ENCODE measurements around the gene SYNGR2. TPM values are rescaled to one million over a fixed set of nuclear protein-coding genes. Genes with fewer than 3 reads are reported as not detected.

SYNGR2 gene
- polyA plus RNA-seq, 1 donor (not counting 4 experiments of a cell fraction or from before 2014, with no cell fraction given): 103 TPM

- Histone ChIP-seq H3K27ac (ENCODE audit: control insufficient read depth, insufficient read depth, low read length) (no peak overlapping the region), H3K9me1 (ENCODE audit: control insufficient read depth, extremely low read depth, insufficient read depth, low read length) (no peaks in the 10 kb centered on the region), H3K4me2 (ENCODE audit: control insufficient read depth, extremely low read depth, insufficient read depth, low read depth, low read length) (no peak overlapping the region), H3K9me3 (ENCODE audit: control insufficient read depth, low read depth, low read length) (no peaks in the 10 kb centered on the region), H3K79me2 (ENCODE audit: control insufficient read depth, insufficient read depth, low read length) (no peaks in the 10 kb centered on the region), H3K36me3 (ENCODE audit: control insufficient read depth in 2 of 2, extremely low read depth in 1 of 2, insufficient read depth in 2 of 2, low read length in 2 of 2) (peaks cover 16 to 29% of the 10 kb centered on the region in 2 experiments), H2AFZ (ENCODE audit: control insufficient read depth, low read length) (no peak overlapping the region), H3K4me1 (ENCODE audit: control insufficient read depth, extremely low read depth, insufficient read depth, low read length) (peaks cover 19% of the 10 kb centered on the region), H3K9ac (ENCODE audit: control insufficient read depth, extremely low read depth, insufficient read depth, low read length) (no peak overlapping the region), H4K20me1 (ENCODE audit: control insufficient read depth, extremely low read depth, insufficient read depth, low read length) (no peaks in the 10 kb centered on the region), H3K27me3 (ENCODE audit: control insufficient read depth, extremely low read depth, insufficient read depth, low read length) (no peaks in the 10 kb centered on the region), H3K4me3 (ENCODE audit: control insufficient read depth in 2 of 3, extremely low read depth in 1 of 3, insufficient read depth in 2 of 3, low read depth in 1 of 3, low read length in 3 of 3) (no peak overlapping the region)
- DNase-seq (ENCODE audit: low read depth, low spot score): no peak
- dilution Hi-C loops (cut with MboI; ENCODE audit: extremely low pct_ligation_motif_present, low sequenced_read_pairs): no loop called here
- no peak for FAIRE-seq
- TF ChIP-seq CTCF (optimal IDR thresholded peaks at IDR 0.05 in 1 of 3, IDR thresholded peaks at IDR 0.05 in 1 of 3, conservative IDR thresholded peaks at IDR 0.05 in 1 of 3; ENCODE audit: extremely low read depth in 1 of 3, insufficient read depth in 2 of 3, low read length in 3 of 3): peak in 1 of 3 experiments; percentile 12
- TF ChIP-seq EZH2 (IDR thresholded peaks at IDR 0.05; ENCODE audit: low read length): no peak
These were observed 6.0 kb downstream of the SYNGR2 start for GRCh38 chr17:78174346-78174869.

GRCh38 chr17:78174870-78175642, 6.7 kb downstream of the SYNGR2 start:
- Histone ChIP-seq H2AFZ (ENCODE audit: control insufficient read depth, low read length) (no peak overlapping the region), H3K36me3 (ENCODE audit: control insufficient read depth in 2 of 2, extremely low read depth in 1 of 2, insufficient read depth in 2 of 2, low read length in 2 of 2) (peaks cover 16 to 30% of the 10 kb centered on the region in 2 experiments), H3K27ac (ENCODE audit: control insufficient read depth, insufficient read depth, low read length) (no peak overlapping the region), H3K79me2 (ENCODE audit: control insufficient read depth, insufficient read depth, low read length) (no peaks in the 10 kb centered on the region), H3K9me1 (ENCODE audit: control insufficient read depth, extremely low read depth, insufficient read depth, low read length) (no peaks in the 10 kb centered on the region), H3K9me3 (ENCODE audit: control insufficient read depth, low read depth, low read length) (no peaks in the 10 kb centered on the region), H3K9ac (ENCODE audit: control insufficient read depth, extremely low read depth, insufficient read depth, low read length) (no peak overlapping the region), H3K4me1 (ENCODE audit: control insufficient read depth, extremely low read depth, insufficient read depth, low read length) (peaks cover 15% of the 10 kb centered on the region), H3K27me3 (ENCODE audit: control insufficient read depth, extremely low read depth, insufficient read depth, low read length) (no peaks in the 10 kb centered on the region), H3K4me2 (ENCODE audit: control insufficient read depth, extremely low read depth, insufficient read depth, low read depth, low read length) (no peak overlapping the region), H4K20me1 (ENCODE audit: control insufficient read depth, extremely low read depth, insufficient read depth, low read length) (no peaks in the 10 kb centered on the region), H3K4me3 (ENCODE audit: control insufficient read depth in 2 of 3, extremely low read depth in 1 of 3, insufficient read depth in 2 of 3, low read depth in 1 of 3, low read length in 3 of 3) (no peak overlapping the region)
- no peak for FAIRE-seq
- dilution Hi-C loops (cut with MboI; ENCODE audit: extremely low pct_ligation_motif_present, low sequenced_read_pairs): no loop called here
- DNase-seq (ENCODE audit: low read depth, low spot score): no peak
- TF ChIP-seq EZH2 (IDR thresholded peaks at IDR 0.05; ENCODE audit: low read length): no peak
- peak in 2 of 3 experiments; percentile 4 to 34 for TF ChIP-seq CTCF (optimal IDR thresholded peaks at IDR 0.05 in 1 of 3, IDR thresholded peaks at IDR 0.05 in 1 of 3, conservative IDR thresholded peaks at IDR 0.05 in 1 of 3; ENCODE audit: extremely low read depth in 1 of 3, insufficient read depth in 2 of 3, low read length in 3 of 3)
